ENCODE measurements around the gene CDHR2.

DNA sequence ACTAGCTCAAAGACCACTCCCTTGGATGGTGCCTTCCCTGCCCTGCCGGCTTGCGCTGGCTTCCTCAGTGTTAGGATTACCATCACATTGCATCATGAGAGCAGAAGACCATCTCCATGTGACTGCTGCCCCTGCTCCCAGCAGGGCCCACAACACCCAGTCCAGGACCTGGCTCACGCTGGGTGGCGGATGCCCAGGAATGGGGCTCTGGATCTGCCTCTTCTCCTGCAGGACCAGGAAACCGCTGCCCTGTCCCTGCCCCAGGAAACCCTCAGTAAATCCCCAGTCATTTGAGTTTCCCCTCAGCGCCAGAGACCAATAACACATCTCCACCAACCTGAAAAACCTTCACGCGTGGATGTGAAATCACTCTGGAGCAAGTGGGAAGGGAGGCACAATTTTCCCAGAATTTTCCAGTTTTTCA, 8.7 kb upstream of the CDHR2 start:
- TF ChIP-seq, protein P1, sequence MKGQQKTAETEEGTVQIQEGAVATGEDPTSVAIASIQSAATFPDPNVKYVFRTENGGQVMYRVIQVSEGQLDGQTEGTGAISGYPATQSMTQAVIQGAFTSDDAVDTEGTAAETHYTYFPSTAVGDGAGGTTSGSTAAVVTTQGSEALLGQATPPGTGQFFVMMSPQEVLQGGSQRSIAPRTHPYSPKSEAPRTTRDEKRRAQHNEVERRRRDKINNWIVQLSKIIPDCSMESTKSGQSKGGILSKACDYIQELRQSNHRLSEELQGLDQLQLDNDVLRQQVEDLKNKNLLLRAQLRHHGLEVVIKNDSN (IDR thresholded peaks at IDR 0.05): no peak
- TF ChIP-seq TAF1 (IDR thresholded peaks at IDR 0.05; ENCODE audit: low read depth) (no peak), FOXM1 (IDR thresholded peaks at IDR 0.05; ENCODE audit: borderline replicate concordance, low read depth) (no peak), NFIC (IDR thresholded peaks at IDR 0.05) (no peak), RAD21 (IDR thresholded peaks at IDR 0.05; ENCODE audit: low read depth) (no peak), EP300 (IDR thresholded peaks at IDR 0.05; ENCODE audit: borderline replicate concordance) (no peak), CREB1 (IDR thresholded peaks at IDR 0.05; ENCODE audit: low read depth) (no peak), CEBPB (IDR thresholded peaks at IDR 0.05) (no peak)
- TF ChIP-seq, protein P2, sequence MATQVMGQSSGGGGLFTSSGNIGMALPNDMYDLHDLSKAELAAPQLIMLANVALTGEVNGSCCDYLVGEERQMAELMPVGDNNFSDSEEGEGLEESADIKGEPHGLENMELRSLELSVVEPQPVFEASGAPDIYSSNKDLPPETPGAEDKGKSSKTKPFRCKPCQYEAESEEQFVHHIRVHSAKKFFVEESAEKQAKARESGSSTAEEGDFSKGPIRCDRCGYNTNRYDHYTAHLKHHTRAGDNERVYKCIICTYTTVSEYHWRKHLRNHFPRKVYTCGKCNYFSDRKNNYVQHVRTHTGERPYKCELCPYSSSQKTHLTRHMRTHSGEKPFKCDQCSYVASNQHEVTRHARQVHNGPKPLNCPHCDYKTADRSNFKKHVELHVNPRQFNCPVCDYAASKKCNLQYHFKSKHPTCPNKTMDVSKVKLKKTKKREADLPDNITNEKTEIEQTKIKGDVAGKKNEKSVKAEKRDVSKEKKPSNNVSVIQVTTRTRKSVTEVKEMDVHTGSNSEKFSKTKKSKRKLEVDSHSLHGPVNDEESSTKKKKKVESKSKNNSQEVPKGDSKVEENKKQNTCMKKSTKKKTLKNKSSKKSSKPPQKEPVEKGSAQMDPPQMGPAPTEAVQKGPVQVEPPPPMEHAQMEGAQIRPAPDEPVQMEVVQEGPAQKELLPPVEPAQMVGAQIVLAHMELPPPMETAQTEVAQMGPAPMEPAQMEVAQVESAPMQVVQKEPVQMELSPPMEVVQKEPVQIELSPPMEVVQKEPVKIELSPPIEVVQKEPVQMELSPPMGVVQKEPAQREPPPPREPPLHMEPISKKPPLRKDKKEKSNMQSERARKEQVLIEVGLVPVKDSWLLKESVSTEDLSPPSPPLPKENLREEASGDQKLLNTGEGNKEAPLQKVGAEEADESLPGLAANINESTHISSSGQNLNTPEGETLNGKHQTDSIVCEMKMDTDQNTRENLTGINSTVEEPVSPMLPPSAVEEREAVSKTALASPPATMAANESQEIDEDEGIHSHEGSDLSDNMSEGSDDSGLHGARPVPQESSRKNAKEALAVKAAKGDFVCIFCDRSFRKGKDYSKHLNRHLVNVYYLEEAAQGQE (IDR thresholded peaks at IDR 0.05; ENCODE audit: low read depth): no peak
